GM19463 (cell line): ENCODE data around the gene KEAP1.

Experiments used
- ATAC-seq: cut with Tn5 transposase; IDR thresholded peaks from one replicate; pipeline ENCODE4 v1.9.1; 2021; ENCODE audit warnings: mild to moderate bottlenecking, moderate library complexity; ENCODE audit not compliant: unreplicated experiment

Gene KEAP1

DNA sequence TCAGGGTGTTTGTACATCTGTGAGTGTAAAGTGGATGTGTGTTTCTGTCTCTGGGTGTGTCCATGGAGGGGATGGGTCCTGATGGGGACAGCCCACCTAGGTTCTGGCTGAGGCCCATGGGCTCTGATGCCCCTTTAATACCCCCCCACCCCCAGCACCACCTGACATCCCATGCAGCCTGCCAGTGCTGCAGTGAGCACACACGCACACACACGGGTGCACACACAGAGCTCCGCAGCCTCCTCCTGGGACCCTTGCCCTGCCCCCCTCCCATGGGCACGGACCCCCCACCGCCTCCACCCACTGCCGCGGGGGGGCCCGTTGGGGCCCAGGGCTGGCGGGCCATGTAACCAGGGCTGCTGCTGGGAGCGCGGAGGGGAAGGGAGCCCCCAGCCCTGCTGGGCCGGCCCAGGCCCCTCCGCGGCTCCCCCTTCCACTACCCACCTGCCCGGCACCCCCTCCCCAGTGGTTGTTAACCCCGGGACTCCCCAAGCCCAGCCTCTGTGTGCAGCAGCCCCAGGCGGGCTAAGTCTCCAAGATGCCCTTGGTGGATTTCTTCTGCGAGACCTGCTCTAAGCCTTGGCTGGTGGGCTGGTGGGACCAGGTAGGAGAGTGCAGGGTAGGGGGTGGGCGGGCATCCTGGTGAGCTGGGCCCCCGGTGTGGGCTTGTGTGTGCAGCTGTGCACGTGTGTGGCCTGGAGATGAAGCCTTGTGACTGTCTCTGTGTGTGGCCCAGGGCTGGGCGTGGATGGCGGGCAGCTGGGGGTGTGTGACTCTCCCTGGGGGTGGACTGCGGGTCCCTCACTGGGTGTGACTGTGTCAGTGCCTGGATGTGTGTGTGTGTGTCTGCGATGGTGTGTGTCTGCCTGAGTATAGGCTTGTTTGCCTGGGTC lies 50.2 kb downstream of the KEAP1 start:
- no peak for ATAC-seq

DNA sequence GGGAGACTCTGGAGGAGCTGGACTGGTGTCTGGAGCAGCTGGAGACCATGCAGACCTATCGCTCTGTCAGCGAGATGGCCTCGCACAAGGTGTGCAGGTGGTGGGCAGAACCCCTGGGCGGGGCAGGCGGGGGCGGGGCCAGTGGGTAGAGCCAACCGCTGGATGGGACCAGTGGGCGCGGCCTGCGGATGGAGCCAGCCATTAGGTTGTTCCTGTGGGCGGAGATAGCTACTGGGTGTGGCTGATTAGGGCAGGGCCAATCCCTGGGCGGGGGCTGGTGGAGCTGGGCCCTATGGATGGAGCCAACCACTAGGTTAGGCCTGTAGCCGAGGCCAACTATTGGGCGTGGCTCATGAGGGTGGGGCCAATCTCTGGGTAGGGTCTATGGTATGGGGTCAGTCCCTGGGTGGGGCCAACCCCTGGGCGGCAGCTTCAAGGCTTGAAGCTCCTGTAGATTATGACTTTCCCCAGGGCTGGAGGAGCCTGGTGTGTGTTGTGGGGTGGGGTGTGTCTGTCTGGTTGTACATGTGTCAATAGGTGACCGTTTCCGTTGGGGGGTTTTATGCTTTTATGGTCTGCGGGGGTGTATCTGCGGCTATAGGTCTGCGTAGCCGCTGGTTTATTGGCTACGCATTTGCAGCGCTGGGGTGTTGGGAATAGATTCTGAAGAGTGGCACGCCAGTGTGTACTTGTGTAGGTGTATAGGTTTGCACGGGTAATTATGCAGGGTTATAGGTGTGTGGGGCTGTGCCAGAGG lies 52.1 kb downstream of the KEAP1 start:
- no peak for ATAC-seq

DNA sequence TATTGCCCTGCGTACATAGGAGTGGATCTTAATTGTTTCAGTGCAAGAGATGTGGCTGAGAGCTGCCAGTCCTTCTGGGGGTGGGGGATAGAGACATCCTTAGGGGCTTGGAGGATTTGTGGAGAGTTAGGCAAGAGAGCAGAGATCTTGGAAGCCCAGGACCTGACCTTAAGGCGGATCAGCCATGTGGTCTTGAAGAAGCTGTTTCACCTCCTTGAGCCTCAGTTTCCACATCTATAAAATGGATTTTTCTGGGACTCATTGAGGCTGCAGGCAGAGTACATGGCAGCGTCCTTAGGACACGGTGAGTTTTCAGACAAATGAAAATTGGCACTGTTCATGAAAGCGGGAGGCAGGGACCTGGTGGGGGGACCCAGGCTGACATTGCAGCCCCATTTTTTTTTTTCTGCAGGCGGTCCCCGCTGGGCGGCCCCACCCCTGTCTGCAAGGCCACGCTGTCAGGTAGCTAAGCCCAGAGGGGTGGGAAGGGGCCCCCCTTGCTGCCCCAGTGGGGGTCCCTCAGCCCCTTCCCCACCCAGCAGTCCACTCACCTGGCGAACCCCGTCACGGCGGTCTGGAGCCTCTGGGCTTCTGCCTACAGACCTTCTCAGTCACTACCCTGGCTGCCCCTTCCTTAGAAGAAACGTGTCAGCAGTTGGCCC lies 52.8 kb downstream of the KEAP1 start:
- ATAC-seq, result no peak

DNA sequence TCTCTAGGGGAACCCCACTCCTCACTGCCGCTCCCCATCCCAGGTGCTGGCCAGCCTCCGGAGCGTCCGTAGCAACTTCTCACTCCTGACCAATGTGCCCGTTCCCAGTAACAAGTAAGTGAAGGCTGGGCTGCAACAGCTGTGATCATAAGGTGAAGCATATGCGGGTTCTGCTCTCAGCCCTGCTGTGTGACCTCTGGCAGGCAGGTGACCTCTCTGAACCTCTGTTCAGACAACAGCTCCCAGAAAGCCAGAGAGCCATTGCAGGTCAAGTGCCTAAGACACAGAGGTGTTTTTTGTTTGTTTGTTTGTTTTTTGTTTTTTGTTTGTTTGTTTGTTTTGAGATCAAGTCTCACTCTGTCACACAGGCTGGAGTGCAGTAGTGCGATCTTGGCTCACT lies 54.1 kb downstream of the KEAP1 start:
- no peak for ATAC-seq

DNA sequence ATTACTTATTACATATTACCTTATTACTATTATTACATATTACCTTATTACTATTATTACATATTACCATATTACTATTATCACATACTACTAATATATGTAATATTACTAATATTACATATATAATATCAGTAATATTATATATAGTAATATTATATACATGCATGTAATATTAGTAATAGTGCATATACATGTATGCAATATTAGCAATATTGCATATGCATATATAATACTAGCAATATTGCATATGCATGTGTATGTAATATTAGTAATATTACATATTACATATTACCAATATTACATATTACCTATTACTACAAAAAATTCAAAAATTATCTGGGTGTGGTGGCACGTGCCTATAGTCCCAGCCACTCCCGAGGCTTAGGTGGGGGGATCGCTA lies 60.5 kb downstream of the KEAP1 start:
- no peak for ATAC-seq

DNA sequence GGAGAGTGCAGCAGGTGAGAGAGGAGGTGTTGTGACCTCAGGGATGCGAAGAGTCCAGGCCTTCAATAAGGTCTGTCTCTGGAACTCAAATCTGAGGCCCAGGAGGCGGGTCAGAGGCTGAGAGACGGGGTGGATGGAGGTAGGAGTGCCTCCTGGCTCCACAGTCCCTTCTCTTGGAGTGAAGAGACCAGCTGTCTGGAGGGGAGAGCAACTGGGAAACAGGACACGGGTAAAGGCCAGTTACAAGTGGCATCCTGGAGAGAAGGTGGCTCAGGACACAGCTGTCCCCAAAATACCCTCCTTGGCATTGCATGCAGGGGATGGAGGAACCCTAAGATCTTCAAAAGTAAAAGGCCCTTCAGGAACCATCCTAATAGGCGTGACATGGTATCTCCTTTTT lies 63.6 kb downstream of the KEAP1 start:
- ATAC-seq, result no peak
